HG02852 (cell line): Measurements from ENCODE around the gene GNG7.
"Not testable (repeated sequence)": the region's sequence is repeated elsewhere in the genome, so short reads cannot be mapped to it uniquely, and the experiment has no call there.

Experiments used
- ATAC-seq: cut with Tn5 transposase; IDR thresholded peaks from one replicate; pipeline ENCODE4 v1.9.1; 2021; ENCODE audit warnings: mild to moderate bottlenecking, moderate library complexity; ENCODE audit not compliant: unreplicated experiment

GNG7 gene

DNA sequence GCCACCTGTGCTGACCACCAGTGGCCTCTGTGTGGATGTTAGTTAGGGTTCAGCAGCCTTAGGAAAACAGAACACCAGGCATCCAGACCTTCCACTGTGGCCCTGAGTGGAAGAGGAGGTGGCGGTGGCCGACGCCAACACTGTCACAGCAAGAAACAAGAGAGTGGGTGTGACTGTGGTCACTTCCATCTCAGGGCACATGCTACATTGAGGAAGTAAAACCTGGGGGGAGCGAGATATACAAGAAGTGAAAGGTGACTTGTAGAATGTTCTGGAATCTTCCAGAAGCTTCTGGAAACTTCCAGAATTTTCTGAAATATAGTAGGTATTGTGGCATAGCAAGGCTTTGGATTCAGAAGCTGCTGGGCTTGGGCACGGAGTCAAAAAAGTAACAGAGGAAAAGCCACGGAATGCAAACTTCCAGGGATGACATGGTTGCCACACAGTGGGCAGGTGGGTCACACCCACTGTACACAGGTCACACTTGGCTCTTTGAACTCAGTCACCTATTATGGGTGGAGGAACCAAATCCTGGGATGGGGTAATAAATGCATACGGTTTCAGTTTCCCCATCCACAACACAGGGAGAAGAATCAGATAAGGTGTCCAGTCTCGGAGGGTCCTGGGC, 24.3 kb downstream of the GNG7 start:
- peak; percentile 47 for ATAC-seq

DNA sequence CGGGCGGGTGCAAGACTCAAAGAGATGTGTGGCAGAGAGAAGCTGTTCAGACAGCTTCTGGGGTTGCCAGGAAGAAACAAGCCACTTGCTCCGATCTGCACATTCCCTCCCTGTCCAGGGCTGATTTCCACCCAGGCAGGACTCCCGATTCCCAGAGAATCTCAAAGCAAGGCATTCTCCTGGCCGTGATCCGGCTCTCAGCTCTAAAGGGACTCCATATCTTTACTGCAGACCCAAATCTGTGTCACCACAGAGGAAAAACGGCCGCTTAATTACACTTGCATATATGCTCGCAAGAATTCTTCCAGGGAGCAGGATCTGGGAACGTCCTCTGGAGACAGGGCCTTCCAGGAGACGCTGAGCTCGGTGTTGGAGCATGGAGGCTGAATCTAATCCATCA, 25.7 kb downstream of the GNG7 start:
- ATAC-seq: no peak

DNA sequence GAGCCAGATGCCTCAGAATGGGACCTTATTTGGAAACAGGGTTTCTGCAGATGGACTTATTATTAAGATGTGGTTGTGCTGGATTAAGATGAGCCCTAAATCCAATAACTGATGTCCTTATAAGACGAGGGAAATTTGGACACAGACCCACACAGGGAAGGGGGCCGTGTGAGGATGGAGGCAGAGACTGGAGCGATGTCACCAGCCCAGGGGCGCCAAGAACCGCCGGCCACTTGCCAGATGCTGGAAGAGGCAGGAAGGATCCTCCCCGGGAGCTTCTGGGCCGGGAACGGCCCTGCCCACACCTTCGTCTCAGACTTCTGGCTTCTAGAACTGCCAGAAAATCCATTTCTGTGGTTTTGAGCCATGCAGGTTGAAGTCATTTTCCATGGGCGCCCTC, 26.6 kb downstream of the GNG7 start:
- ATAC-seq: no peak

DNA sequence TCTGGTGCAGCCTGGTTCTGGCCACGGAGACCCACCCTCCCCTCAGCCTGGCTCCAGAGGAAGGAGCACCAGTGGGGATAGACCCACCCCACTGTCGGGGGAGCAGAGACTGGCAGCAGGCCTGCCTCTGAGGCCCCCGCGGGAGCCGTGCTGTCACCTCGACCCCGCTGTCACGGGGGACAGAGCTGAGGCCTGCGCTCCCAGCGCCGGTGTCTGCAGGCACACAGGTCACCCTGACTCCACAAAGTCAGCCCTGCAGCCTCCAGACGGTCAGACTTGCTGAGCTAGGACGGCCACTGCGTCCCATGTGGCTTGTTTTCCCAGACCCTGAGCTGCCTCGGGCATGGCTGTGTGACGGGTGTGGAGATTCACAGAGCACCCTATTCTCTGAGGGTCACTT, 32.3 kb downstream of the GNG7 start:
- no peak for ATAC-seq

DNA sequence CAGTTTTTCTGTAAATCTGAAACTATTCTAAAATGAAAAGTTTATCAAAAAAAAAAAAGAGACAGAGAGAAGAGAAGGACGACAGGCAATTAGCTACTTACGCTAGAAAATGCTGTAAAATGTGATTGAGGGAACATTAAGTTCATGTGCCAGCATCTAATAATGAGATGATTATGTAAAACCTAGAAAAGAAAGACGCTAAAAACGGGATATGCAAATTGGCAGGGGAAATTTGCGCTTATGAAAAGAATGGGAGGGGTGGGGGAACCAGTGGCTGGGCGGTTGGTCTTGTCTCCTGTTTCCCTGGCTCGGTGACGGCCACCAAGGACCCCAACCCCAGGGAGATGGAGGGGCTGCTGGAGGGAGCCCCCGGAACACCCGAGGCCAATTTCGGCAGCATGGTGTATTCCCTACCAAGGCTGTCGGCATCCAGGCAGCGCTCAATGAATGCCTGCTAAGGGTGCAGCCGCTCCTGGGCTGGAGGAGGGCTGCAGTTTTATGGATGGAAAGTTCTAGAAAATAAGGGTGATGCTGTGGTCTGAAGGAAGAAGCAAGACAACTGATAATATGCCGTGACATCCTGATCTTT, 34.2 kb downstream of the GNG7 start:
- ATAC-seq: no peak

DNA sequence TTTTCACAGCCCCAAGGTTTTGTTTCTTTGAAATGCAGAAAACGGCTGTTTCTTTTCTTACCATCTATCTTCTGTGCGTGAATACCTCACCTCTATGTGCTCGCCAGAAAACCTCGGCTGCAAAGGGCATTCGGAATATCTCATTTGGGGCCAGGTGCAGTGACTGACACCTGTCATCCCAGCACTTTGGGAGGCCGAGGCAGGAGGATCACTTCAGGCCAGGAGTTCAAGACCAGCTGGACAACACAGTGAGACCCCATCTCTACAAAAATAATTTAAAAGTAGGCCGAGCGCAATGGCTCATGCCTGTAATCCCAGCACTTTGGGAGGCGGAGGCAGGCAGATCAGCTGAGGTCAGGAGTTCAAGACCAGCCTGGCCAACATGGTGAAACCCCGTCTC, 35.1 kb downstream of the GNG7 start:
- ATAC-seq: not testable (repeated sequence)

DNA sequence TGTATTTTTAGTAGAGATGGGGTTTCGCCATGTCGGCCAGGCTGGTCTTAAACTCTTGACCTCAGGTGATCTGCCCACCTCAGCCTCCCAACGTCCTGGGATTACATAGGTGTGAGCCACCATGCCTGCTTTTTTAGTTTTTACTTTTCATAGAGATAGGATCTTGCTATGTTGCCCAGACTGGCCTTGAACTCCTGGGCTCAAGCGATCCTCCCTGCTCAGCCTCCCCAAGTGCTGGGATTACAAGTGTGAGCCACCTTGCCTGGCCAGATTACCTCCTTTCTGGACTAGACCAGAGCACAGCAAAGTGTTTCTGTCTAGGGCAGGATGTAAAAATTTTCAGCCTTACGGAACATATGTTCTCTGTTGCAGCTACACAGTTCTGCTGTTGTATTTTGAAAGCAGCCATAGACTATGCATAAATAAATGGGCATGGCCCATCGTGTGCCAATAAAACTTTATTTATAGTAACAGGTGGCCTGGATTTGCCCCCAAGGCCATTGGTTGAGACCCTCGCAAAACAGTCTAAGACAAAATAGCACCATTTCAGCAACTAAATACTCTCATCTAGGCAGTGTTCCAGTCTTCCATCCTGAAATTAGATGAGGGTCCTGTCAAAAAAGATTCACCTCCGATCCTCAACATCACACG, 36.0 kb downstream of the GNG7 start:
- ATAC-seq: no peak

DNA sequence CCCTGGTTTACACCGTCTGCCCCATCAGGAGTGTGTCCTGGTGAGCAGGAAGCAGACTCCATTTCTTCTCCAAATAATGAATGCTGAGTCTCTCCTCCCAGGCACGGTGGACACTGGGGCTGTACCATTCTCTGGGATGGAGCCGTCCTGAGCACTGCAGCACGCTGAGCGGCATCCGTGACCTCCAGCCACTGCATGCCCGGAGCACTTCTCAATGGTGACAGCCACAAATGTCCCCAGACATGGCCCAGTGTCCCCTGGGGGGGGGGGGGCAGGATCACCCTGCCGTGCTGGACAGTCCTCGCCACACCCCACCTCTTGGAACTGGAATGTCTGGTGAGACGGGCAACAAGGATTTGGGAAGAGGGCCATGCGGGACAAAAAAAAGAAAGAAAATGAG, 37.4 kb downstream of the GNG7 start:
- no peak for ATAC-seq

DNA sequence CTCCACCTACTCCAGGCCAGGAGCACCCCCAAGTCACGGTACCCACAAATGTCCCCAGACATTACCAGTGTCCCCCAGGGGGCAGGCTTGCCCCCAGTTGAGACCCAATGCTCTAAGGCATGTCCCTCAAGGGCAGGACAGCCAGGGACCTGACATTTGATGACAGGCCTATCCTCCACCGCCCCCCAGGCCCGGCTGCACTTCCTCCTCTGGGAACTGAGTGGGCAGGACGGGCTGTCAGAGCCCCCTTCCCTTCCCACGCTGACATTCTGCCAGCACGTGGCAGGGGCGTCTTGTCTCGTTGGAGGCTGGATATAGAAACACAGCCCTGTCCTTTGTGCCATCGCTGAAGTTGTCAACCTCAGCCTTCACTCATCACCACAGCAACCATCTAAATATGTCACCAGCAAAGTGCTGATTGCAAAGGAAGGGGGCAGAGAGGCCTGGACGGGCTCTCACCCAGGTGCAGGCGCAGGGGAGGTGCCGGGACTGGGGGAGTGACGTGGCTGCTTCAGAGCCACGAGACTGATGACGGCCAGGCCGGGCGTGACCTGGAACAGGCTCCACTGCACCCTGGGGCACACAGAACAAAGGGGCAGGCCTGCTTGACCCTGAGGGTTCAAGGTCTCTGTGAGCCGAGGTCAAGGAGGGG, 38.4 kb downstream of the GNG7 start:
- peak; percentile 43 for ATAC-seq

DNA sequence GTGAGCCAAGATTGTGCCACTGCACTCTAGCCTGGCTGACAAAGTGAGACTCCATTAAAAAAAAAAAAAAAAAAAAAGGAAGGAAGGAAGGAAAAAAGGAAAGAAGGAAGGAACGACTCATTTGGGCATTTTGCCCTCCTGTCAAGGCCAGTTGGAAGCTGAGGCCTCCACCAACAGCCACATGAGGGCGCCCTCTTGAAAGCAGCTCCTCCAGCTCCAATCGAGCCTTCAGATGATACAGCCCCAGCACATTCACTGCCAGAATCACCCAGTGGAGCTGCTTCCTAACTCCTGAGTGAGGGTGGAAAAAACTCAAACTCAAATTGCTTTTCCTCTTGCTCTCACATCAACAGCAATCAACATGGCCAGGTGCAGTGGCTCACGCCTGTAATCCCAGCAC, 40.9 kb downstream of the GNG7 start:
- ATAC-seq: no peak

DNA sequence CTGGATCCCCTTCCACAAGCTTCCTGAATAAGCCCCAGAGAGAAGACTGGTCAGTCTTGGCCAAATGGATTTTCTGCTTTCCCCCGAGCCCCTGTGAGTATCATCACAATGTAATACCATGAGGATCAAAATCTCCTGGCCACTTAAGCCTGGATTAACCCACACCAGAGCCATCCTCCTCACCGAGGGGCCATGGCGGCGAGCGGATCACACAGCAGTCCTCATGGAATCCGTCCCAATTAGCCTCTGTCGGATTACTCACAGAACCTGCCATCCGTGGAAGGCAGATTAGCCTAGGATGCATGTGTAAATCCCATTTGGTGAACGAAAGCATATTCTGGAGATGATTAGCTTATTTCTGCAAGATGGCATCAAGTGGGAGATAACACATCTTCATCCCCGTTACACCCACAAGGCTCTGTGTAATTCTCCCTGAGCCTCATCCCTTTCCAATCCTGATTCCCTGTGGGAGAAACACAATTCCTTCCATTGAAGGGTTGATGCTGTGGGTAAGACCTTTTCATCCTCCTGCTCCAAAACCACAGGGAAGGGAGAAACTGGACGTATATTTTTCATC, 42.5 kb downstream of the GNG7 start:
- ATAC-seq: no peak

DNA sequence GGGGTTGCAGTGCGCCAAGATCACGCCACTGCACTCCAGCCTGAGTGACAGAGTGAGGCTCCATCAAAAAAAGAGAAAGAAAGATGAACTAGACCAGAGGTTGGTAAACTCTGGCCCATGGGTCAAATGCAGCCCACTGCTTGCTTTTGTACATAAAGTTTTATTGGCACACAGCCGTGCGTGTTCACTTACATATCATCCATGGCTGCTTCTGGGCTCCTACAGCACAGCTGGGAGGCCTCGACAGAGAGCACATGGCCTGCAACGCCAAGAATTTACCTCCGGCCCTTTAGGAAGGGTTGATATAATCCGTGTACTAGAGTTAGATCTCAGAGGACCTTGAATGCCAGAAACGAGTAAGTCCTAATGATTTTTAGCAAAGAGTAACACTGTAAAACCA, 46.0 kb downstream of the GNG7 start:
- ATAC-seq: no peak

DNA sequence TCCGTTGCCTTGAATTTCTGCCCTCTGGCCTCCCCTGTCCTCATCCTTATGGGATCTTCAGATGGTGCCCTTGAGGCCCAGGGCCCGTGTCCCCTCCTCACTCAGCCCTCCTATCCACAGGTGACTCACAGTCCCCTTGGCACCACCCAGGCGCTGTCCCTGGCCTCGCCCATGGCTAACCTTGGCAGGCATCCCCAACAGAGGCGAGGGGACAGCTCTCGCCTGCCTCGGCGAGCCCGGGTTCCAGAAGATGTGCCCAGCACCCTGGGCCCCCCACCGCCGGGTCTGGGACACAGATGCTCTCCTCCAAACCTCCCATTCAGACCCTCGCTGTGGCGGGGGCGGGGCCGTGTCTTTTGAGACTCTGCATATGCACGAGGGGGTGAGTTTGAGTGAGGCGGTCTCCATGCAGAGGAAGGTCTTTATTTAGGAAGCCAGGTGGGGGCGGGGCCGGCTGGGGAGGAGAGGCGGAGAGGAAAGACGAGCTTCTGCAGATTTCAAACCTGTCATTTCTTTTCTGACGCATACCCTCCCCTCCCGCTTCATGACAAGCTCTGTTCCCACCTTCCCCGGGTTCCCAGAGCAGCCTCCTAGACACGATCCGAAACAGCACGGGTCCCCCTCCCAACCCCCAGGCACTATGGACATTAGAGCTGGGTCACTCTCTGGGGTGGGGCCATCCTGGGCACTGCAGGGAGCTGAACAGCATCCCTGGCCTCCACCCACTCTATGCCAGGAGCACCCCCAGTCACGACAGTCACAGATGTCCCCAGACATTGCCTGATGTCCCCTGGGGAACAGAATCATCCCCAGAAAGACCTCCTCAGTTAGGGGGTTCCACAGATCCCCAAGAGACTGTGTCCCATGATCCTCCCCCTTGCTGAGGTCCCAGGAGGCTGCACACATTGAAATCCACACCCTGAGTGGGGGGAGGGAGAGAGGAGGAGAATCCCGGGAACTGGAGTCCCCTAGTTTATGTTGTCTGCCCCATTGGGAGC, 48.5 kb downstream of the GNG7 start:
- no peak for ATAC-seq

DNA sequence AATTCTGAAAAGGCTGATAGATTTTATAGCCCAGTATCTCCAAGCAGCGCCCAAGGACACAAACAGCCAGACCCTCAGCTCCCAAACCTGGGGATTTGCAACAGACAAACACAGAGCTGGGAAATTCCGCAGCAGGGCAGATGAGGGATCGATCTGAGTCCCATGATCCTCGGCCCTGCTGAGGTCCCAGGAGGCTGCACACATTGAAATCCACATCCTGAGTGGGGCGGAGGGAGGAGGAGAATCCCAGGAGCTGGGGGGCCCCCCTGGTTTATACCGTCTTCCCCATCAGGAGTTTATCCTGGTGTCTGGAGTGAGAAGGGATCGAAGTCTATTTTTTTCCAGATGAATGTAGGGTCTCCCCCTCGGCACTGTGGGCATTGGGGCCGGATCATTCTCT, 49.3 kb downstream of the GNG7 start:
- no peak for ATAC-seq

DNA sequence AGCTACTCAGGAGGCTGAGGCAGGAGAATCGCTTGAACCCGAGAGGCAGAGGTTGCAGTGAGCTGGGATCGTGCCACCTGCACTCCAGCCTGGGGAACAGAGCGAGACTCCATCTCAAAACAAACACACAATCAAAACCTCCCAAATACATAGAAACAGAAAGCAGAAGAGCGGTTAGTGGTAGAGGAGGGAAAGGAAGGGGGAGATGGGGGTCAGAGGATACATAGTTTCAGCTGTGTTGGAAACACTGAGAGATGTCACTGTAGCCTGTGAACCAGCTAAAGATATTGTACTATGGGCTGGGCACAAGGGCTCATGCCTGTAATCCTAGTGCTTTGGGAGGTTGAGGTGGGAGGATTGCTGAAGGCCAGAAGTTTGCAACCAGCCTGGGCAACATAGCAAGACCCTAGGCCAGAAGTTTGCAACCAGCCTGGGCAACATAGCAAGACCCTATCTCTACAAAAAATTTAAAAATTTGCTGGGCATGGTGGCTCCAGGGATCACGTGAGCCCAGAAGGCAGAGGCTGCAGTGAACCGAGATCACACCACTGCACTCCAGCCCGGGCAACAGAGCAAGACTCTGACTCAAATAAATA, 49.9 kb downstream of the GNG7 start:
- no peak for ATAC-seq

DNA sequence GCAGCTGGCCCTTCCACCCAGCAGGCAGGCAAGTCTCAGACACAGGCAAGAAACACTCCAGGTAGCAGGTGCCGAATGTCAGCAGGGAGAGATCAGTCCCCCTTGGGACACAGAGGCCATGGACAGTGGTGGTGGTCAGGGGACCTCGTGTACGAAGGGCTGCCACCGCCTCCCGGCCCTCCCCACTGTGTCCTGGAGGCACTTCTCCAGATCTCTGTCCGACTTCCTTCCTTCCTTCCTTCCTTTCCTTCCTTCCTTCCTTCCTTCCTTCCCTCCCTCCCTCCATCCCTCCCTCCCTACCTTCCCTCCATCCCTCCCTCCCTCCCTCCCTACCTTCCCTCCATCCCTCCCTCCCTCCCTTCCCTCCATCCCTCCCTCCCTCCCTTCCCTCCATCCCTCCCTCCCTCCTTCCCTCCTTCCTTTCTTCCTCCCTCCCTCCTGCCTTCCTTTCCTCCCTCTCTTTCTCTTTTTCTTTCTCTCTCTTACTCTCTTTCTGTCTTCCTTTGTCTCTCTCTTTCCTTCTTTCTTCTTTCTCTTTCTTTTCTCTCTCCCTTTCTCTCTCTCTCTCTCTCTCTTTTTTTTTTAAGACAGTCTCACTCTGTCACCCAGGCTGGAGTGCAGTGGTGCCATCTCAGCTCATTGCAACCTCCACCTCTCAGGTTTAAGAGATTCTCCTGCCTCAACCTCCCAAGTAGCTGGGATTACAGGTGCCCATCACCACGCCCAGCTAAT, 51.3 kb downstream of the GNG7 start:
- not testable (repeated sequence) for ATAC-seq

DNA sequence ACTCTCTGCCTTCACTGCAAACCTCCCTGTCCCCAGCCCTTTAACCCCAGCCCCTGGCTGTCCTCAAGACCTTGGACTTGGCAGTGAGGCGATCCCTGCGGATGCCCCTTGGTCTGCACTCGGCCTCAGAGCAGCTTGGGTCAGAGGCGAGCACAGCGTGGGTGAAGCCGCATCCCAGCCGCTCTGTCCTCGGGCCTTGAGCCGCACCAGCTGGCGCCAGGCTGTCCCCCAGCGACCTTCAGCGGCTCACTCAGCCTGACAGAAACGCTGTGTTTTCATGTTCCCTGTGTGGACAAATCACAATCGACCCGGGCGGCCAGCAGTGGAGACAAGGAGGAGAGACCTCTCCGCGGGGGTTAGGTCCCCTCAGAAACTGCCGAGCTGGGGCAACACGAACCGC, 52.0 kb downstream of the GNG7 start:
- no peak for ATAC-seq

DNA sequence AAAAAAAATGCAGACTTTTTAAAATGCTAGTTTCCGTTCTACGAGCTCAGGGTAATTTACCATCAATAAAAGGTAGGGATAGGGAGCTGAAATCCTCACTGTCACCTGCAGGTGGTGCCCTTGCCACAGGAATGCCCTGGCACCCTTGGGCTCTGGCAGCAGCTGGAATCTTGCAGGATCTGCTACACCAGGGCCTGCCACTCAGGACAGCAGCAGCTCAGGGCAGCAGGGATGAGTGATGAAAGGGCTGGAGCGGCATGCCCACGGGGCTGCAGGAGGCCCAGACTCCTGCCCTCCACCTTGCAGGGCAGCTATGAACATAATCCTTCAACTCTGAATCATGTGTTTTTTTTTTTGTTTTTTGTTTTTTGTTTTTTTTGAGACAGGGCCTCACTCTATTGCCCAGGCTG, 54.0 kb downstream of the GNG7 start:
- no peak for ATAC-seq

DNA sequence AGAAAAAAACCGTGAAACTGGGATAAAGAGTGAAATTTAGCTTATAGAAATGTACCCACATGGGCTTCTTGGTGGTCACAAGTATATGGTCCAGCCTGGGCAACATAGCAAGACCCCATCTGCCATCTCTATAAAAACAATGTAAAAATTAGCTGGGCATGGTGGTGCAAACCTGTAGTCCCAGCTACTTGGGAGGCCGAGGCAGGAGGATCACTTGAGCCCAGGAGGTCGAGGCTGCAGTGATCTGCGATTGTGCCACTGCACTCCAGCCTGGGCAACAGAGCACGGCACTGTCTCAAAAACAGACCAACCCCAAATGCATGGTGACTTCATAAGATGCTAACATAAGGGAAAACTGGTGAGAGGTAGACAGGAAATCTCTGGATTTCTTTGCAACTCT, 54.4 kb downstream of the GNG7 start:
- ATAC-seq: no peak
